Bronchial epithelial cell (primary cell): ENCODE data around the gene GAS7. TPM values are rescaled to one million over a fixed set of nuclear protein-coding genes. Genes with fewer than 3 reads are reported as not detected.

ENCODE experiments used
- DNase-seq: peaks from one replicate; pipeline ENCODE4 v3.0.0-alpha.2; 2010; ENCODE audit warnings: low read depth
- FAIRE-seq: peaks from 2 replicates; lab custom pipeline; 2011; peaks lifted over from hg19 to GRCh38; lab: Jason Lieb, UNC
- H3K27me3 ChIP-seq: 2 replicates; pipeline ENCODE4 v1.5.1; 2011; ENCODE audit warnings: low read length; ENCODE audit not compliant: control insufficient read depth, insufficient read depth
- H3K36me3 ChIP-seq: 2 replicates; pipeline ENCODE4 v1.5.1; 2011; ENCODE audit warnings: low read length; ENCODE audit not compliant: control insufficient read depth, insufficient read depth
- H3K4me3 ChIP-seq: 2 replicates; pipeline ENCODE4 v1.5.1; 2011; ENCODE audit warnings: mild to moderate bottlenecking, low read depth, low read length, control low read depth
- total RNA-seq: library from RNA; depleted of rRNA; stranded (reverse); fragments of >200 nt; gene quantifications from 2 replicates; pipeline ENCODE4 v1.2.1, GENCODE V29; 2014
- TF ChIP-seq, protein P1 (sequence below): IDR thresholded peaks from 2 replicates; pipeline ENCODE4 v1.5.1; 2011; ENCODE audit warnings: mild to moderate bottlenecking, moderate library complexity, low read length, control low read depth, inconsistent platforms; ENCODE audit not compliant: insufficient read depth, severe bottlenecking

The GAS7 gene
- total RNA-seq, 1 donor from 2014 or later, result 1.1 TPM

DNA sequence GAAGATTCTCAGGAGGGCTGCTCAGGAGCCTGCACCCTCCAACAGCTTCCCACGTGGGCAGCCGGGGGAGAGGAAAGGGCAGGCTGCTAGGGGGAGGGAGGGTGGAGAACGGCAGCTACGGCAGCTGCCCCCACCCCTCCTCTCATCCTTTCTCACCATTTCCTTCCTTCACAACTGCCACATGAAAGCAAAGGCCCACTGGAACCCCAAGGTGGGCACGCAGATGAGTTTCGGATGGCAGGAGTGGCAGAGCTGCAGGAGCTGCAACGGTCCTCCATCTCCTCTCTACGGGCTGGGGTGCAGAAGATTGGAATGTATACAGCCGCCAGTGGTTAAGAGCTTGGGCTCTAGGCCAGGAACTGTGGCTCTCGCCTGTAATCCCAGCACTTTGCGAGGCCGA is 77.7 kb downstream of the GAS7 start:
- Histone ChIP-seq H3K4me3 (no peak overlapping the region), H3K36me3 (no peaks in the 10 kb centered on the region), H3K27me3 (no peaks in the 10 kb centered on the region)
- FAIRE-seq (no peak), DNase-seq (no peak)
- TF ChIP-seq, protein P1, sequence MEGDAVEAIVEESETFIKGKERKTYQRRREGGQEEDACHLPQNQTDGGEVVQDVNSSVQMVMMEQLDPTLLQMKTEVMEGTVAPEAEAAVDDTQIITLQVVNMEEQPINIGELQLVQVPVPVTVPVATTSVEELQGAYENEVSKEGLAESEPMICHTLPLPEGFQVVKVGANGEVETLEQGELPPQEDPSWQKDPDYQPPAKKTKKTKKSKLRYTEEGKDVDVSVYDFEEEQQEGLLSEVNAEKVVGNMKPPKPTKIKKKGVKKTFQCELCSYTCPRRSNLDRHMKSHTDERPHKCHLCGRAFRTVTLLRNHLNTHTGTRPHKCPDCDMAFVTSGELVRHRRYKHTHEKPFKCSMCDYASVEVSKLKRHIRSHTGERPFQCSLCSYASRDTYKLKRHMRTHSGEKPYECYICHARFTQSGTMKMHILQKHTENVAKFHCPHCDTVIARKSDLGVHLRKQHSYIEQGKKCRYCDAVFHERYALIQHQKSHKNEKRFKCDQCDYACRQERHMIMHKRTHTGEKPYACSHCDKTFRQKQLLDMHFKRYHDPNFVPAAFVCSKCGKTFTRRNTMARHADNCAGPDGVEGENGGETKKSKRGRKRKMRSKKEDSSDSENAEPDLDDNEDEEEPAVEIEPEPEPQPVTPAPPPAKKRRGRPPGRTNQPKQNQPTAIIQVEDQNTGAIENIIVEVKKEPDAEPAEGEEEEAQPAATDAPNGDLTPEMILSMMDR, result no peak

DNA sequence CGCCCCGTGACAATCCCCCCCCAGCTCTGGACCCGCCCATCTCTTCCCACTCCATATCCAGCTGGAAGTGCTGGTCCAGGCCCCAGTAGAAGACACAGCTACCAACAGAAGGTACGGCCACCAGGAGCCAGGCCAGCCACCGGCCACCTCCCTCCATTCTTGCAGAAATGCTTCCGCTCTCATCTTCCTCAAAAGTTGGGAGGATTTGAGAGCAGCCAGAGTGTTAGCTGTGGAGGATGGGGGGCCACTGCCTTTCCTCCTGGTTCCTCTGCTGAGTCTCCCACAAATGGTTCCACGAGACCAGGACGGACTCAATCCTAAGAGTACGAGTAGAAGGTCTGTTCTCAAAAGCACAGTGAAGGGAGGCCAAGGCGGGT is 78.3 kb downstream of the GAS7 start:
- H3K36me3 ChIP-seq, result no peaks in the 10 kb centered on the region
- no peaks in the 10 kb centered on the region for H3K27me3 ChIP-seq
- TF ChIP-seq, protein P1, result no peak
- no peak overlapping the region for H3K4me3 ChIP-seq
- FAIRE-seq (no peak), DNase-seq (no peak)

DNA sequence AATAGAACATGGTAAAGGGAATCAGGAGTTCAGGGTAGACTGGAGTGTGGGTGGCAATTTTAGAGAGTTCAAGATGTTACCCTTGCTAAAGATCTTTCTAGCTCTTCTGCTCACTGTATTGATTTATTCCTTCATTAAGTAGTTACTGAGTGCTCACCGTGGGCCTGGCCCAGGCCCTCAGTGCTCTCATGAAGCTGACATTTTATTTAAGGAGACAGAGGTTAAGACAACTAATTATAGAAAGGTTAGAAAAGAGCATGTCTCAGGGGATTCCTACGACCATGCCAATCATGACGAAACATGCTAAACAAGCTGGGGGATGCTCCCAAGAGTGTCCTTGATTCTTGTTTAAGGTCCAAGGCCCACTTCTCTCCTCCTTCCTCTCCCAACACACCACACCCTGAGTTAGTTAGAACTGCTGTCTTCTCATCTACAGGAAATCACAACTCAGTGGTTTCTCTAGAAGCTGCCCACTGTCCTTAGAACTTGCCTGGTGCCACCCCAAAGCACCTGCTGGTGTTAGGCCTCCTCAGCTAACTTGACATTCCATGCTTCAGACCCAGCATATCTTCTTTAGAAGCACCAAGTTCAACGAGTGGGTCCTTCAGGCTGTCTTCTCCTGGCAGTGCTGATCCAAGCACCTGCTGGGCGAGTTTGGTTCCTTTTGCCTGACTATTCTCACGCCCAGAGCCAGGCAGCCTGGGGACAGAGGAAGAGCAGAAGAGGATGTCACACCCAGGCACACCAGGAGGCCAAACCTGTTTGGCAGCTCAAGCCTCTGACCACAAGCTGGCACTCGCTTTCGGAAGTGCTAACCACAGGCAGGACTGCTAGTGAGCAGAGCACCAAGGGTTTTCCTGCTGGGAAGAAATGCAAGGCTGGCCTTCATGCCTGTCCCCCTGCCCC is 79.0 kb downstream of the GAS7 start:
- DNase-seq (peak; percentile 73), FAIRE-seq (peak; percentile 97)
- TF ChIP-seq, protein P1, result no peak
- Histone ChIP-seq H3K4me3 (no peak overlapping the region), H3K27me3 (no peaks in the 10 kb centered on the region), H3K36me3 (no peaks in the 10 kb centered on the region)

- no peak for FAIRE-seq
These were observed 79.6 kb downstream of the GAS7 start for GRCh38 chr17:10118788-10119130.

DNA sequence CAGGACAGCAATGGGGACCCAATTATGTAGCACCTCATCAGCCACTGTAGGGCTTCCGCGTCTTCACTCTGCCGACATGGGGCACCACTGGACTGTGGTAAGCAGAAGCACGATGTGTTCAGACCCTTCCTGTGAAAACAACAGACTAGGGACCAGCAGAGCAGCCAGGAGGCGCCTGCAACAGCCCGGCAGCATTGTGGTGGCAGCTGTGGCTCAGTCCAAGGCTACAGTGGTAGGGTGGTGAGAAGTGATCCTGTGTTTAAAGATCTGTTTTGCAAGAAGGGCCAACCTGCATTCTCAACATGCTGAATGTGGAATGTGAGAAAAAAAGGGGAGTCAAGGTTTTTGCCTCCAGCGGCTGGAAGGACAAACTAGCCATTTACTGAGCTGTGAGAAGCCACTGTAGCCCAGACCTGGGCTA is 80.8 kb downstream of the GAS7 start:
- Histone ChIP-seq H3K27me3 (no peaks in the 10 kb centered on the region), H3K4me3 (no peak overlapping the region), H3K36me3 (no peaks in the 10 kb centered on the region)
- TF ChIP-seq, protein P1, result no peak
- DNase-seq (no peak), FAIRE-seq (peak; percentile 7)

More at GRCh38 chr17:10118788-10119130, 79.6 kb downstream of the GAS7 start:
- no peaks in the 10 kb centered on the region for H3K27me3 ChIP-seq
- TF ChIP-seq, protein P1, result no peak
- no peak overlapping the region for H3K4me3 ChIP-seq
- H3K36me3 ChIP-seq, result no peaks in the 10 kb centered on the region
- DNase-seq, result no peak
